Hematopoietic multipotent progenitor cell treated with erythropoietin and hydrocortisone succinate and interleukin-3 and kit ligand, for 6 days (in vitro differentiated cells): ENCODE measurements around the gene PPP6R2.

Source experiments
- DNase-seq: peaks from one replicate; pipeline ENCODE4 v3.0.0-alpha.2; 2015

The PPP6R2 gene

DNA sequence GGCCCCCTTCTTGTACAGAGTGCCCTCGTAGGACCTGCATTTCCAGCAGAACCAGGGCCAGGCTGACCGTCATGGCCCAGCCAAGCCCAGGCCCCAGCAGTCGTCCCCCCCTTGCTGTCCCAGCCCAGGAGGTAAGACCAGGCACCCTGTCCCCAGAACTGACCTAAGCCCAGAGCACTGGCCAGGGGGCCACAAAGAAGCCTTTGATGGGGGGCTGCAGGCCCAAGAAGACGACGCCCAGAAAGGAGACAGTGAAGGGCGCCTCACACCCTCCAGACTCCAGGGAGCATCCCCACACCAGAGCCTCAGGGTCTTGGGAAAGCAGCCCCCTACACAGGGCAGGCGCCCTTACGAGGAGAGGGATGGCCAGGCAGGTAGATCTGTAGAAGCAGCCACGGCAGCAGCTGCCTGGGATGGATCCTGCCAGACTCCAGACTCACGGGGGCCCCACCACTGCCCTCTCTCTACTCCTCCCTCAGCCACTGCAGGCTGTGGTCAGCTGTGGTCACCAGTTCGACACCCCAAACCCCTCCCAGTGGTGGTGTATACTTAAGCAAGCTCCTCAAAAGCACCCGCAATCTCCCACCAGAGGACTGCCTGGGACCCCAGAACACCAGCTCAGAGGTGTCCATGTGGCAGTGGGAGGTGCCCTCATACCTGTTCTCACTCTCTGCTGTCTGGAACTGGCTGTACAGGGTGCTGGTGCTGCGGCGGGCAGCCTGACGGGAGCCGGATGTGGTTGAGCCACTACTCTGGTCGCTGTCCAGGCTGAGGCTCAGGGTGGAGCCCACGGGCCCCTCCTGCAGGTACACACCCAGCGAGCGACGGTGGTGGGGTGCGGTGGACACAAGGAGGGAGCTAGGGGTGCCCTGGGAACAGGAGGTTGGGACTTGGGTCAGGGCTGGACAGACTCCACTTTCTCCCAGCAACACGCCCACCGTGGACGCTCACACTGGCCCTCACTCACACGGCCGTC is 104.7 kb downstream of the PPP6R2 start:
- no peak for DNase-seq

DNA sequence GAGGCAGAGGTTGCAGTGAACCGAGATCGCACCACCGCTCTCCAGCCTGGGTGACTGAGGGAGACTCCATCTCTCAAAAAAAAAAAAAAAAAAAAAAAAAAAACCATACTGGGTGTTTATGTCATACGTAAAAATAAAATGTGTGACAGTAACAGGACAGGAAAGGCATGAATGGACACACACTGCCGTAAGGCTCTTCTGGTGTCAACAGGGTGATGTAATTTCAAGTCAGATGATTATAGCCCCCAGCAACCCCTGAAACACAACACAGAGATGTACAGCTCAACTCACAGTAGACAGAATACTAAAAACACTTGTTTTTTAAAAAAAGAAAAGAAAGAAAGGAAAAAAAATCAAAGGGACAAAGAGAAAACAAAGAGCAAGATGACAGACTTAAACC is 109.5 kb downstream of the PPP6R2 start:
- no peak for DNase-seq

DNA sequence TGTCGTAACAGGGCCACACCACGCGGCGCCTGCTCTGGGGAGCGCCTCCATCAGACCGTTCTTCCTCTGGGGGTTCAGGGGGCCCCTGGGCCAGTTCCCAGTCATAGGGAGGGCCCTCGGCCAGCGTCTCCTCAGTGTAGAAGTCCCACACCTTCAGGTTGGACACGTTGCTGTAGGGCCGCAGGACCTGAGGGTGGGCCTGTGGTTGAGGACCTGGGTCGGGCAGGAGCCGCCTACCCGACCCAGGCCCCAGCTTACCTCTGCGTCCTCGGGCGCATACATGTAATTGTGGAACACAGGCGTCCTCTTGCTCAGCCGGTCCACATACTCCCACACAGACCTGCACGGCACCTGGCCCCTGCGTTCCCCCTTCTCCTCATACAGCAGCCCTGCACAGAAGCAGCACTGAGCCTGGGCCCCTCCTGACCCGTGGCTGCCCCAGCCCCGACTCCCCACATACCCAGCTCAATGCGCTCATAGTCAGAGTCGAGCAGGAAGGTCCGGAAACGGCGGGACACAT is 111.5 kb downstream of the PPP6R2 start:
- DNase-seq, result no peak

DNA sequence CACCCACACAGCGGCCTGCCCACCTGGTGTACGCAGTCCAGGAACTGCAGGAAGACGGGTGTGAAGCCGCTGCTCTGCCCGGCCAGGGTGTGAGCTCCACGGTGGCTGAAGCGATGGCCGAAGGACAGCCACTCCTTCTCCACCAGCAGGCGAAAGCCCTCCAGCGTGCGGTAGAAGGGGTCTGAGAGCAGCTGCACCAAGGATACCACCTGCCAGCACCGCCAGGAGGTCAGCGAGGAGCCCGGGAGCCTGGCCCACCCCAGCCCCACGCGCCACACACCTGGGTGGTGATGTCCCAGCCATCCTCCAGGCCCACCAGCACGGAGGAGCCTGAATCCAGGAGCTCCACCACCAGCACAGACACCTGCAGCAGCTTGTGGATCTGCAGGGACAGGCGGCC is 112.1 kb downstream of the PPP6R2 start:
- no peak for DNase-seq

DNA sequence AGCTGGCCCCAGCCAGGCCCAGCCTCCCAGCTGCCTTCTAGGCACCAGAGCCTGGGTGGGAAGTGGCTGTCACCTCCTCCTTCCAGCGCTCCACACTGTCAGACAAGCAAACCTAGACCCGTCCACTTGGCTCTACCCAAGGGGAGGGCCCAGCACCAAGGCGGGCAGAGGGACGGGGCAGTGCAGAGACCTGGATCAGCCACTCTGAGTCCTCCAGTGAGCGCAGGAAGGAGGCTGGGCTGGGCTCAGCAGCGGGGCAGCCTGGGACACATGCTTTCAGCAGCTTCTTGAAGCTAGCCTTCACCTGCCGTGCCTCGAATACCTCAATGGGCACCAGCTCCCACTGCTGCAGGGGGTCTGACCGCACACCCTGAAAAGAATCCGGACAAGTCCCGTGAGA is 112.9 kb downstream of the PPP6R2 start:
- no peak for DNase-seq

DNA sequence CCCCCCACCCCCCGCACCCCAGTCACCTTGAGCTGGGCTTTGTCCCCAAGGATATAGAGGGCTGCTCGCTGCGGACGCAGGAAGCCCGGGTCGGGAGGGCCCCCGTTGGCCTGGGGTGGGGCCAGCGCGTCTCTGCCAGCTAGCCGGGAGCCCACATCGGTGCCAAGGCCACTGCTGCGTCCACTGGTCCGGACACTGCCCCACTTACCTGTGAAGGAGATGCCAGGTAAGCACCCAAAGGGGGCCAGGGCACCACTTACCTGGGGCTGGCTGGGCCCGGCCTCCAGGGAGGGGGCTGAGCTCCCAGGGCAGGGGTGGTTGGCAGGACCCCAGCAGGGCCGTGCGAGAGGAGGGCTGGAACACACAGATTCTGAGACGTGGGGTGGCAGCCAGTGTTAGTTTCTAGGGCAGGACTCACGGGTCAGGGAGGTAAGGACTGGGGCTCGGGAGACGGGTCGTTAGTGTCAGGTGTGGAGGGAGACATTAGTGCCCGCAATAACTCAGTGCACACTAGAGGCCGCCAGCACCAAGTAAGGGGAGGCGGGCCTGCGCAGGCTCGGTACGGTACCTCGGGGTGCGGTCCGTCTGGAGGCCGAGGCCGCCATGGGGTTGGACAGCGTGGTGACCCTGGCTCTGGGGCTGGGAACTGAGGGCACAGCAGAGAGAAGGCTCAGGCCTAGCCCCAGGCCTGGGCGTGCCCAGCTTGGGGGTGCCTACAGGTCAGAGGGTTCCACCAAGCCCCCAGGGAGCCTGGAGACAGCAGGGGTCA is 113.5 kb downstream of the PPP6R2 start:
- DNase-seq, result peak; percentile 45

DNA sequence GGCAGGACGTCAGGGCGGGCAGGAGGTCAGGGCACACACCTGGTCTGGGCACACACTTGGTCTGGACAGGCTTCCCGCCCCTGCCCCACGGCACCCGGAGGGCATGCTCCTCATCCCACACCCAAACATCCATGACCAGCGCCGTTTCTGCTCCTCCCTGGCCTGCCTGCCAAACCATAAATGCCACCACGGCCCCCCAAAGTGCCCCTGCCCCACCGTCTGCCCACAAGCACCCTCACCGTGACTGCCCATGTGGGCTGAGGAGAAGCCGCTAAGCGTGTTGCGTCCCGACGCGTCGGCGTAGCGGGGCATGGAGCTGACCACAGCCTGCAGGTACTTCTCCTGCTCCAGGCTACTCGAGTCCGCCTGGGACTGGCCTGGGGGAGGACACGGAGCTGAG is 115.9 kb downstream of the PPP6R2 start:
- DNase-seq, result no peak

DNA sequence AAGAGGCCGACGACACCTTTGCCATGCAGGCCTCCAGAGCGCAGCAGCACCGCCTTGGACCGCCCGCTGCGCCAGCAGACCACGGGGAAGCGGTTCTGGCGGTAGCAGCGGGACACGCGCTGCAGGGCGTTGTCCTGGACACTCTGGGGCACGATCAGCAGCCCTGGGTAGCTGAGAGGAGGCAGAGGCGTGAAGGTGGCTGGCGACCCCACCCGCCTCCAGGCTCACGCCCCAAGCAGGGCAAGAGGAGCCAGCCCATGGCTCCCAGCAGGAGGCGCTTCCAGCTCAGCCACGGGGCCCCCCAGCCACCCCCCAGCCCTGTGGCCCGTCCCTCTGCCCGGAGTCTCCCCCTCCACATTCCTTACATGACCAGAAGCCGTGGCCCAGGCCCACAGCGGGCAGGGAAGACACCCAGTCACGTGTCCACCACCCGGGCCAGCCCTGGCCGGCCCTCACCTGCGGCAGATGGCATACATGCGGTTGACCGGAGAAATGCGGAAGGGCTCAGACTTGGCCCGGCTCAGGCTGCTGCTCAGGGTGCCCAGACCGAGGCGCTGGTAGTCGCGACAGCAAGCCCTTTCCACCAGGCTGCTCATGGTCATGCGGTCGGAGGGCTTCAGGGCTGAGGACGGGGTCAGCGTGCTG is 116.5 kb downstream of the PPP6R2 start:
- DNase-seq, result peak; percentile 20

DNA sequence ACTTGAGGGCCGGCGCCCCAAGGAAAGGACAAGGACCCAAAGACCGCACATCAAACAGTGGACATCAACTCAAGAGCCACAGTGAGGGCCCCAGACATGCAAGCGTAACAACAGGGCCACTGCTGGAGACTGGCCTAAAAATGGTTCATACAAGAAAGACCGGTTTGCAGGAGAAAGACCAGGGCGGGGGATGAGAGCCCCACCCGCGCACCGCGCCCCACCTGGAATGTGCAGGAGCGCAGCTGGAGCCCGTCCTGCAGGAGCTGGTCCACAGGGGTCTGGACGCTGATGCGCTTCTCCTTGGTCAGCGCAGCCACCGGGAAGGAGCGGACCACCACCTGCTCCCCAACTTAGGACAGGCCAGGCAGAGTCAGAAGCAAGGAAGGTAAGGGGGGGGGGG is 117.8 kb downstream of the PPP6R2 start:
- DNase-seq, result no peak

DNA sequence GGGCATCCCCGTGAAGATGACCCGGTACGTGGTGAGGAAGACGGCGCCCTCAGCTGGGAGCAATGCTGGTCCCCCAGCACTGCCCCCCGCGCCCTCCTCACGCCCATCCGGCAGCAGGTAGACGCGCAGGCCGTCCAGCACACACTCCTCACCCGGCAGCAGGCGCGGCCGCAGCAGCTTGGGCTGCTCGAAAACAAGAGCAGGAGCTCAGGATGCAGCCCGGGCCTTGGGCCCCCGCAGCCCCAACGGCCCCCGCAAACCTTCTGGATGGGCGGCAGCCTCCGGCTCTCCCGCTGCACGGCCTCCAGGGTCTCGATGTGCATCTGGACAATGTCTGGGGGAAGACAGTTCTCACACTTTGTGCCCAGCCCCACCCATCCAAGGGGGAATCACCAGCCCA is 118.4 kb downstream of the PPP6R2 start:
- DNase-seq, result no peak

DNA sequence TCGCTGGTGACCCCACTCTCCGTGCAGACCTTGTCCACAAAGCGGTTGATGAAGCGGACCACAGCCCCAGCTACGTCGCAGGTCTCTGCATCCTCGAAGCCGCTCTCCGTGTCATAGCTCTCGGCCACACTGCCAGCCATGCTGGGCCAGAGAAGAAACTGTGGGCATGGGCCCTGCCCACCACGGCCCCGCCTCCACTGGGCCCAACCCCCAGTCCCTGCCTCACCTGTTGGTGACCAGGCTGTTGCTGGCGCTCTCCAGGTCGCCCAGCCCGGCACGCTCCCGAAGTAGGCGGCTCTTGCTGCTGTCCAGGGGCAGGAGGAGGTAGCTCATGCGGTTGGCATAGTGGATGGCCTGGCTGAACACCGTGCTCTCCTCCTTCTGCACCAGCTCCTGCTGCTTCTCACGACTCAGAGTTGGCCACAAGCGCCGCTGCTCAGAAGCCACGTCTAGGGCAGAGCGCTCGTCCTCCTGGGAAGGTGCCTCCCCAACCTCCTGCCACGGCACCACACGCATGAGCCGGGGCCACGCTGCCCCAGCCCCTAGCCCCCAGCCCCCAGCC is 118.9 kb downstream of the PPP6R2 start:
- no peak for DNase-seq

DNA sequence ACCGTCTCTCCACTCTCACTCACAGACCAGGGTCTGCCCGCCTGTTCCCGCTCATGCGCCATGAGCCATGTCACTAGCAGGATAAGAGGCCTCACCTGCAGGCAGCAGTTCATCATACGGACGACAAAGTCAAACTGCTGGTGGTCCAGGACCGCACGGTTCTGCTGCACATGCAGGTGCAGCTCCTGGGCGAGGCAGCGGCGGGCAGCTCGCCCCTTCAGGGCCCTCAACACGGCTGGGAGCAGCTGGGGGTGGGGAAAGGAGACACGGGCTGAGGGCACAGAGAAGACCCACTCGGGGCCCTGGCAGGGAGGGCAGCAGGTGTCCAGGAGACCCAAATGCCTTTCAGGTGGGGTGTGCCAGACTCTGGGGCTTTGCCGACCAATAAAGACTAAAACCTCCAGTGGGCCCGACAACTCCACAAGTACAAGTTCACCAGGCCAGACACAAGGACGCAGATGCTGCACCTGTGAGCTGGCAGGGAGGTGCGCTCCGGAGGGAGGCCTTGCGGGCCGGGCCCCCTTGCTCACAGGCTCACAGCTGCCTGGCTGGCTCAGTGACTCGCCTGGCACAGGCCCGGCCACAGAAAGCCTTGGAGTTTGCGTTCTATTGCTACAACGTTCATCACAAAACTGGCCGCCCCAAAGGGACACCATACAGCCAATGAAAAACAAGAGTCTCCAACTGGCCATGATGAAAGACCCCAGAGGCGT is 120.2 kb downstream of the PPP6R2 start:
- DNase-seq, result no peak

DNA sequence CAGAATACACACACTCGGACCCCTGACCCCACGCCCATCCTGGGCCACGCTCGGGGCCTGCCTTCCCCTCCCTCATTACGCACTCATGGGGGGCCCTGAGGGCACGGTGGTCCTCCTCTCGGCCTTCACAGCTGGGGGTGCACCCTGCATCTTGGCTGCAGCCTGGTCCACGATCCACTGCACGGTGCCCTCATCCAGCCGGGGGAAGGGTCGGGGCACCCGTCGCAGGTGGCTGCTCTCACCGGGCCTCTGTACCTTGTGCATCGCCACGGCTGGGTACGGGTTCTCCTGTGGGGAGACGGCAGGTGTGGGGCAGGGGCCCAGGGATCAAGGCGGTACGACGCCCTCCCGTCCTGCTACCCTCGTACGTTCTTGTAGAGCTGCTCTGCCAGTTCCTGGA is 121.3 kb downstream of the PPP6R2 start:
- DNase-seq, result no peak

DNA sequence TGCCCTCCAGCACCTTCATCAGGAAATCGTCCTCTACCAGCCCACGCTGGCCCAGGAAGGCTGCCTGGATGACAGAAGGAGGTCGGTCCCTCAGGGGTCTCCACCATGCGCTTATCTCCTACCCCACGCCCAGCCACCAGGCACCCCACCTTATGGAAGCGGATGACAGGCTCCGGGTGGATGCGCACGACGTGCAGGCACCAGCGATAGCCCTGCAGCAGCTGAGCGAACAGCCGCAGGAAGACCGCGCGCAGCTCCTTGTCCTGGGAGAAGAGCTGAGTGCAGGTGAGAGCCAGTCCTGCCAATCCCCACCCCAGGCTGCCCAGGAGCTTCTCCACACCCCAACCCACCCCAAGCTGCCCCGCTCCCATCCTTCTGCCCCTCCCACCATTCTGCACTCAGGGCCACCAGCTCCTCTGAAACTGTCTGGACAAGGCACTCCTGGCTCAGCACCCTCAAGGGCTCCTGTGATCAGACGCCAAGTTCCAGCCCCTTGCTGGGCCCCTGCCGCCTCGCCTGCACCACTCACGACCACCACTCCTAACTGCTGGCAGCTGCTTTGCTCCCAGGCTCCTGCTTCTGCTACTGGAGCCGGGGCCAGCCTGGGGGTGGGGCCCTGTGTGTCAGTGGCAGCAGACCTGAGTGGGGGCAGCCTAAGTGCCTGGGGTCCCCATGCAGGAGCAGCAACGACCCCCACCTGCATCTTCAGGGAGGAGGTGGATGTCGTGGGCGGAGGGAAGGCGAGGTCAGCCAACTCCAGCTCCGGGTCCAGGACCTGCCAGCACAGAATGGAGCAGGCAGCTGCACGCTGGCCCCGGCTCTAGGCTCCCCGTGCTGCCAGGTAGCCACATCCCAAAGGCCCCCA is 122.2 kb downstream of the PPP6R2 start:
- no peak for DNase-seq

DNA sequence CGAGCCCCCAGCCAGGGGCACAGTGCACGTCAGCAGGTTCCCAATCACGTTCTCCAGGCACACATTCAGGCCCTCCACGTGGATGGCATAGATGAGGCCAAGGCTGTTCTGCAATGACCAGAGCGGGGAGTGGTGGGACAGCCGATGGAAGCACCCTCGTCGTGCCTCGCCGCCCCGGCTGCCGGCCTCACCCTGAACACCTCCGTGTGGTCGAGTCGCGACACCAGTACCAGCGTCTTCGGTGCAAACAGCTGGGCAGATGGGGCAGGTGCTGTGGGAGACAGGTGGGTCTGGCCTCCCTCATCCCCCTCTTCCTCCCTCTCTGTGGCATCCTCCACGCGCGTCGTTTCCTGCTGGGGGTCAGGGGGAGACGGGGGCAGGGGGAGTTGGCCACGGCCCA is 124.2 kb downstream of the PPP6R2 start:
- DNase-seq, result no peak

DNA sequence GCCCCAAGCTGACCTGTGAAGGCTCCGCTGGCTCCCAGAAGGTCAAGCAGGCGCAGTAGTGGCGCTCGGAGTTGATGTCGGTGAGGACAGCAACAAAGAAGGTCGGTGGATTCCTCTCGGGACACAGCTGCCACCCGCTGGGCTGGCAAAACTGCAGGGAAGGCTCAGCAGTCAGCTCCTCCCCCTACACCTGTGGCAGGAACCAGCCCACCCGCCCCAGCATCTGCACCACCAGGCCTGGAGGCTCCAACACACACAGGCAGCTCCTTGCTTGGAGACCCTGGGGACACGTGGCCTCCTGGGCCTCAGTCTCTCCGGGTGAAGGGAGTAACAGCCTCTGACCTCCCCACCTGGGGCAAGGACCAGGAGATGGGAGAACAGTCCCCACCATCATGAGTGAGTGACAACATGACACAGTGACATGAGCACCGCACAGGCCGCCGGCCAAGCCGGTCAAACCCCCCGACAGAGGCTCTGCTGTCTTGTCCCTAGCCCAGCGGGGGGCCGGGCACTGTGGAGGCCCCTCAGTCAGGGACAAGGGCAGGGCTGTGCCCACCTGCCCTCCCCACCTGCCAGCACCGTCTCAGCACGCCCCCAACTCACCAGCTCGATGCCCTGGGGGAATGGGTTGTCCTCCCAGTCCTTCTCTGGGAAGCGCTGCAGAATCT is 124.8 kb downstream of the PPP6R2 start:
- no peak for DNase-seq

DNA sequence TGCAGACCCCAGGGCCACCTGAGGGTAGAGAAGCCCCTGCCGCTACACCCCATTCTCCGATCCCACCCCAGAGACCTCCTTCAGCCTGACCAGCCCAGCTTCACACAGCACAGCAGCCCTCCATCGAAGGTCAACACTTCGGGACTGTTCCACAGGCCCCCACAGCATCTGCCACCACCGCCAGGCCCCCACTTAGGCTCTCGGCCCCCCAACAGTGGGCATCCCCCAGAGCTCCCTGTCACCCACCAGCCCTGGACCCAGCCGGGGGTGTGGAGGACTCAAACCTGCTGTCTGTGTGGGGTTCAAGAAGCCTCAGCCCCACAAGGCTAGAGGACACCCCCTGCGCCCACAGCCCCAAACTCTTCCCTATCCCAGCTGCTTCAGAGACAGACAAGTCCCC is 125.5 kb downstream of the PPP6R2 start:
- DNase-seq, result no peak

DNA sequence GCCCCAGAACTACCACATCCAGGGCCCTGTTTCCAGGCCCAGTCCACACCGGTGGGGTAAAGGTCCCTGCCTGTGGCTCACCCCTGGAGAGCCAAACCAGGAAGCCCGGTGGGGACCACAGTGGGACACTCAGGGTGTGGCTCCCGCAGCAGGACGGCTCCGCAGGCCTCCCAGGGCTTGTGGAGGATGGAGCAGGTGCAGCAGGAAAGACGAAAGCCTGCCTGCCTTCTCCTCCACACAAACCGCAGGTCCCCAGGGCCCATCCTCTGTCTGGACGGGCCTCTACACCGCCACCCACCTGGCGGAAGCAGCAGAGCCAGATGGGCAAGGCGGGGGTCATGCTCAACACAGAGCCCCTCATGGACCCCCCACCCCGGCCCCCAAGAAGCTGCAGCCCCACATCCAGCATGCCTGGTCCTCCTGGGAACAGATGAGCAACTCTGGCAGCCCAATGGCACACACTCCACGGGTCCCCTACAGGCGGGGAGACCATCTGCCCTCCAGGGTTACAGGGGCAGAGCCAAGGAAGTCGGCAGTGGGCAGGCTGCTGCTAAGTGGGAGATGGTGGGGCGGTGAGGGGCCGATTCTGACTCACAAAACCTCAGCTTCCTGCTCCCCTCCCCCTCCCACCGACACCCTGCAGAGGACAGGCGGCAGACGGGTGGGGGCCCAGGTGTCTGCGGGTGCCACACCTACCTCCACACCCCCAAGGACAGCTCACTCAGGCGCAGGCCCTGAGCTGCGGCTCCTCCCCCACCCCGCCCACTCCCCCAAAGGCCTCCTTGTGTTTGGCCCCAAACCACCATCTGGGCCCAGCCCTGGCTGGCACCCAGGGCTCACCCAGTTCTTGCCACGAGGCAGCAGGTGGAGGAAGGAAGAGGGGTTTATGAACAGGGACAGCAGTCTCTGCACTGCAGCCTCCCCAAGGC is 126.5 kb downstream of the PPP6R2 start:
- DNase-seq, result peak; percentile 90

DNA sequence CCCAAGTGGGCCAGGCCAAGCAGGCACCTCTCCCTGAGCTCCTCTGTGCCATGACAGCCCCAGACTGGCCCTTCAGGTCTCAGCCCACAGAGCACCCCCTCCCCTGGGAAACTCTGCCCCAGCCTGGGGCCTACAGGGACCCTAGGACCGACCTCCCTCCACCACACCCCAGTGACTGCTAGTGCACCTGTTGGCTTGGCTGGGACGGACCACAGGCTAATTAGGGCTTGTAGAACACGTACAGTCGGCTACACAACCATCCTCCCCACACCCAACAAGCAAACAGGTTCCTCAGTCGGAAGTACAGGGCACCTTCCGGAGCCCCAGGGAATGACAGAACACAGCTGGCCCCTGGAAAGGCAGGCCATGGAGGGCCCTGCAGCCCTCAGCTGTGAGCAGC is 127.4 kb downstream of the PPP6R2 start:
- DNase-seq, result no peak
